ACC112 (cell line): Measurements from ENCODE around the gene FNBP1L.

Experiments used
- H2AFZ ChIP-seq: fragments of 200-600 bp; sonication (generic); one replicate; pipeline ENCODE4 v1.6.0; 2017; ENCODE audit warnings: antibody characterized with exemption, low read length; ENCODE audit not compliant: unreplicated experiment
- H3K27ac ChIP-seq: fragments of 200-600 bp; sonication (generic); 2 replicates; pipeline ENCODE4 v1.5.1; 2014; ENCODE audit warnings: low read depth, mild to moderate bottlenecking, antibody characterized with exemption, low read length, moderate library complexity
- H3K27me3 ChIP-seq: fragments of 200-600 bp; sonication (generic); 2 replicates; pipeline ENCODE4 v1.6.1; 2014; ENCODE audit warnings: mild to moderate bottlenecking, antibody characterized with exemption, low read length, moderate library complexity, mixed read lengths; ENCODE audit not compliant: insufficient read depth
- H3K36me3 ChIP-seq: fragments of 200-600 bp; sonication (generic); 2 replicates; pipeline ENCODE4 v1.6.1; 2016; ENCODE audit warnings: mild to moderate bottlenecking, antibody characterized with exemption, low read length, moderate library complexity, mixed read lengths; ENCODE audit not compliant: insufficient read depth
- H3K4me1 ChIP-seq: fragments of 200-600 bp; sonication (generic); one replicate; pipeline ENCODE4 v1.6.1; 2016; ENCODE audit warnings: low read length, mixed read lengths; ENCODE audit not compliant: insufficient read depth, unreplicated experiment, control insufficient read depth
- H3K4me3 ChIP-seq: fragments of 200-600 bp; sonication (generic); 2 replicates; pipeline ENCODE4 v1.5.1; 2014; ENCODE audit warnings: mild to moderate bottlenecking, low read depth, low read length
- H3K79me2 ChIP-seq: fragments of 200-600 bp; sonication (generic); one replicate; pipeline ENCODE4 v1.6.0; 2016; ENCODE audit warnings: low read length; ENCODE audit not compliant: control insufficient read depth, unreplicated experiment, insufficient read depth

FNBP1L gene

DNA sequence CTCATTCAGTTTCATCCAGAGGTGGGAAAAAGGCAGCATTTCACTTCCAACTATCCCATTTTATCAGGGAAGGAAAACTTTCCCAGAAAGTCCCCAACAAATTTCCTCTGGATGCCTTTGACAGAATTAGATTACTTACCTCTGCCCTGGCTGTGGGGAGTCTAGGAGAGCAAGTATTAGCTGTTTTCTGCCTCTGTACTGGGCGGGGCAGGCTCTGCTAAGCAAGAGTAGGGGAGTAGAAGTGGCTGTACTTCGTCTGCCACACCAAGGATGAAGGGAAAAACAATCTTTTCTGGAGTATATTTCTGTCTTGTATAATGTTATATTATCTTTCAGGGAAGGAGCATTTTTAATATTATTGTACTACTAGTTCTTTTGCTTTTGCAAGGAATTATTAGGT is 78.5 kb downstream of the FNBP1L start:
- Histone ChIP-seq H3K4me3 (no peak overlapping the region), H3K36me3 (peaks cover 9% of the 10 kb centered on the region), H3K4me1 (no peaks in the 10 kb centered on the region), H2AFZ (no peak overlapping the region), H3K27me3 (no peaks in the 10 kb centered on the region), H3K79me2 (peaks cover under 1% of the 10 kb centered on the region), H3K27ac (no peak overlapping the region)

DNA sequence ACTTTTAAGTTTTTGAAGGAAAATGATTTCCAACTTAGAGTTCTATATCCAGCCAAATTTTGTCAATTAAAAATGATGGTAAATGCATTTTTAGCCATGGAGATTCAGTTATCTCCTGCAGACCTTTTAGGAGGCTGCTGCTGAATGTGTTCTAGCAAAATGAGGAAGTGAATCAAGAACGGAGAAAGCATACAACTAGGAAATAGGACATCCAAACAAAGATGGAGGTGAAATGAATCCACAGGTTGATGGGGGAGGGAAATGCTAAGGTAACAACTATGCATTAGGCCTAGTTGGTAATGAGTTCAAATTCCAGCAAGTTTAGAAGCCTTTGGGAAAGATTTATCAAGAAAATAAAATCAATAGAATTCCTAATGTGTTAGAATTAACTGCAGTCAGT is 80.5 kb downstream of the FNBP1L start:
- no peak overlapping the region for H3K27ac ChIP-seq
- no peaks in the 10 kb centered on the region for H3K4me1 ChIP-seq
- no peak overlapping the region for H3K4me3 ChIP-seq
- no peaks in the 10 kb centered on the region for H3K27me3 ChIP-seq
- 0 out of 2 replicates have a peak, but pooled peaks cover 8% of the 10 kb centered on the region for H3K36me3 ChIP-seq
- H2AFZ ChIP-seq = no peak overlapping the region
- no peaks in the 10 kb centered on the region for H3K79me2 ChIP-seq

GRCh38 chr1:93531193-93531592 is 83.3 kb downstream of the FNBP1L start:
- Histone ChIP-seq H3K4me1 (no peaks in the 10 kb centered on the region), H3K27ac (no peak overlapping the region), H3K27me3 (no peaks in the 10 kb centered on the region), H3K4me3 (no peak overlapping the region), H3K79me2 (no peaks in the 10 kb centered on the region), H3K36me3 (0 out of 2 replicates have a peak, but pooled peaks cover 8% of the 10 kb centered on the region), H2AFZ (no peak overlapping the region)

DNA sequence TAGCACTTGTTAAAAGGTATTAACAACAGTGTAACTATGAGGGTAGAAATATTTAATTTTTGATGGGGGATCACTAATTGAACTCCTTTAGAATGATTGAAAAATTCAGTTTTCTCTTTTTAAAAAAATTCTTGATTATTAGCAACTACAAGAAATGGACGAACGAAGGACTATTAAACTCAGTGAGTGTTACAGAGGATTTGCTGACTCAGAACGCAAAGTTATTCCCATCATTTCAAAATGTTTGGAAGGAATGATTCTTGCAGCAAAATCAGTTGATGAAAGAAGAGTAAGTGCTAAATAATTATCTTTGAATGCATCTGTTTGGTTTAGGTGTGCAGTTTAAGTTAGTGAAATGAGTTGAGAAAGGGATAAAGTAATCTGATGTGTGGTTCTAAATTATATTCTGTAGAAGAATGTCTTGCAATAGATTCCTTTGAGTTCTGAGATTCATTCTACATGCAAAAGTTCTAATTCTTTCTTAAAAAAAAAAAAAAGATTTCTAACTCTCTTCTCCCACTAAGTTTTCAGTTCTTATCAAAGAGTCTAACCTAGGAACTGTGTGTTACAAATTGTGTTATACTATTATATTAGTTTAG is 85.0 kb downstream of the FNBP1L start:
- H3K4me3 ChIP-seq = no peak overlapping the region
- no peaks in the 10 kb centered on the region for H3K27me3 ChIP-seq
- no peaks in the 10 kb centered on the region for H3K79me2 ChIP-seq
- 0 out of 2 replicates have a peak, but pooled peaks cover 8% of the 10 kb centered on the region for H3K36me3 ChIP-seq
- no peak overlapping the region for H2AFZ ChIP-seq
- H3K27ac ChIP-seq = no peak overlapping the region
- H3K4me1 ChIP-seq = peaks cover 6% of the 10 kb centered on the region

GRCh38 chr1:93533677-93534076 is 85.8 kb downstream of the FNBP1L start:
- H3K4me3 ChIP-seq = no peak overlapping the region
- H3K27me3 ChIP-seq = no peaks in the 10 kb centered on the region
- no peak overlapping the region for H3K27ac ChIP-seq
- H3K79me2 ChIP-seq = no peaks in the 10 kb centered on the region
- H3K36me3 ChIP-seq = 0 out of 2 replicates have a peak, but pooled peaks cover 8% of the 10 kb centered on the region
- H2AFZ ChIP-seq = no peak overlapping the region
- peaks cover 6% of the 10 kb centered on the region for H3K4me1 ChIP-seq

DNA sequence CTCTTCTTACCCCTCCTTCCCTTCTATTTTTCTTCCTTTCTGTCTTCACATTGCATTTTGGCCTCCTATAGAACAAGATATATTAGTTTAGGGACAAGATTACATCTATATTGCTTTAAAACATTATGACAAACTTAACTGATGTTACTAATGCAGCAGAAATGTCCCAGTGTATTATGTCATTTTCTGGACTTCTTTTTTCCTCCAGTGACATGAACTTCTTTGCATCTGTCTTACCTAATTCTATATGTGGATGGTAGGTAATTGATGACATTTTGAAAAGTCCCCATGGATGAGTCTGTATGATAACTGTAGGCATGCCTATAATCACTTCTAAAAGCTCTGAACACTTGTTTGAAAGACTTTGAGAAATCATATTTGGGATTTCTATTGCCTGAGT is 89.5 kb downstream of the FNBP1L start:
- Histone ChIP-seq H3K27ac (no peak overlapping the region), H3K27me3 (no peaks in the 10 kb centered on the region), H2AFZ (no peak overlapping the region), H3K4me1 (peaks cover 6% of the 10 kb centered on the region), H3K36me3 (no peaks in the 10 kb centered on the region), H3K79me2 (no peaks in the 10 kb centered on the region), H3K4me3 (no peak overlapping the region)

DNA sequence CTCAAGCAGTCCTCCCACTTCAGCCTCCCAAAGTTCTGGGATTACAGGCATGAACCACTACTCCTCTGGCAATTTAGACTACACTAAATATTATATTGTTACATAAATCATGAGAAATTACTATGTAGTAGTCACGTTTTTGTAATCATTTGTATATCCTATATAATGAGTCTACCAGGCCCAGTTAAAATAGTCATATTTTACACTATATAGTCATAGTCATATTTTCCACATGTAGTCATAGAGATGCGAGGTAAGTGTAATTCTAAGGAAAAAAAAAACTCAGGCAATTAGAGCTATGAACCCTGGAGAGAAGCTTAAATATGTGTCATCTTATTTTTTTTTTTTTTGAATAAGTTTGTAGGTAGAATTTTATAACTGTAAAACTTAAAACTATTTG is 90.0 kb downstream of the FNBP1L start:
- H3K27me3 ChIP-seq = no peaks in the 10 kb centered on the region
- no peak overlapping the region for H3K4me3 ChIP-seq
- no peak overlapping the region for H3K27ac ChIP-seq
- H3K36me3 ChIP-seq = no peaks in the 10 kb centered on the region
- H3K4me1 ChIP-seq = peaks cover 6% of the 10 kb centered on the region
- no peaks in the 10 kb centered on the region for H3K79me2 ChIP-seq
- no peak overlapping the region for H2AFZ ChIP-seq

DNA sequence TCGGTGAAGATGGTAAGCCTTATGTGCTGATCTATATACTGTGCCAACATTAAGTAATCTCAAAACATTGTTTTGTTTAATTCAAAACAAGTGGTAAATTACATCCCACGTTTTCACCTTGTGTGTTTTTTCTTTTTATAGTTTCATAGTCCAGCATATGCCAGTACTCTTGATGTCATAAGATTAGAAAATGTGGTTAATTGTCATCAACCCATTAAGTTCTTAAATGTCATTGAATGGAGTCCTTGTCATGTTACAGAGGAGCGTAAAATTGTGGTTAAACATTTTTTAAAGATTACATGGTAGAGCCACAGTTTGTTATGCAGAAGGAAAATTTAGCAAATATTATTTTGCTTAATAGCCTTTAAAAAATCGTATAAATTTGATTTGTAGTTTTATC is 93.1 kb downstream of the FNBP1L start:
- Histone ChIP-seq H3K36me3 (no peaks in the 10 kb centered on the region; the same call in 1 of the 2 replicates), H2AFZ (no peak overlapping the region), H3K4me1 (peaks cover 6% of the 10 kb centered on the region), H3K27me3 (no peaks in the 10 kb centered on the region), H3K4me3 (no peak overlapping the region), H3K79me2 (no peaks in the 10 kb centered on the region), H3K27ac (no peak overlapping the region)

DNA sequence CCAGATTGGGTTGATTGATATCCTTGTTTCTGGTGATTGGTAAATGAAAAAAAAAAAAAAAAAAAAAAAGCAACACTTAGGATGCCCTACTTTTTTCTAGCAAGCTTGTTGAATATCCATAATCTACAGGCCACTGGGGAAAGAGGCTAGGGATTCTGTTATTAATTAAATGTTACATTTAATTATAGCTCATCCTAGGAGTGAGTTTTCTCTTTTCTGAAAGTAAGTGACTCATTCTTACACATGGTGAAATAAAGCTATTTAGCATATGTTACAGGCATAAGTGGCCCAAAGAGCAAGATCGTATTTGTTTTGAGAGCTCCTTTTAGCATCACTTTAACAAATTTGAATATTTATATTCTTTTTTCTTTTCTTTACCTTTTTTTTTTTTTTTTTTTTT is 94.5 kb downstream of the FNBP1L start:
- Histone ChIP-seq H3K79me2 (no peaks in the 10 kb centered on the region), H3K4me1 (peaks cover 2% of the 10 kb centered on the region), H3K4me3 (no peak overlapping the region), H3K27me3 (no peaks in the 10 kb centered on the region), H2AFZ (no peak overlapping the region), H3K36me3 (no peaks in the 10 kb centered on the region; the same call in 1 of the 2 replicates), H3K27ac (no peak overlapping the region)

DNA sequence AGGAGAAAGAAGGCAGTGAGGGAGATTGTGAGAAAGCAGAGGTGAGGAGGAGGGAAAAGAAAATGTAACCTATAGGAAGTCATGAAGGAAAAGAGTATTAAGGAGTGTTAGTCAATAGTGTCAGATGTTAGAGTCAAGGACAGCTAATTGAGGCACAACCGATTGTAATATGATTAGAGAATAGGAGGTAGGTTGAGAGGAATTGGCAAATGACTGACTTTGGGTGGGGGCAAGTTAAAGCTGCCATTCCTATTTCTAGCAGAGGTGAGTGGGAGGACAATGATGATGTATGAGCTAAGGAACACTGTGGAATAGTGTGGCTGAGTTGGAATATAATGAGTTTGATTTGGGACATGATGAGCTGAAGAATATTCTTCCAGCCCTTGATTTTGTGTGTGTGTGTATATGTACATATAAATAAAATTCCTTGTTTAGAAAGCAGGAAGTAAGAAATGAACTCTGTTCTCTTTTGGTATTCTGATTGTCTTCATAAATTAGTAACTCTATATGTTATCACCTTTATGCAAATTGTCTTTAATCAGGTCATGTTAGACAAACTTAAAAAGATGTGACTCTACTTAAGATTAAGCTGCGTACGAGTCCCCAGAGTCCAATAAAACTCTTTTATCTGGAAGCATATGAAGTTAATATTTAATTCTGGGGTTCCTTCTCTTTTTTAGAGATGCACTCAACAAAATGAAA is 98.4 kb downstream of the FNBP1L start:
- no peaks in the 10 kb centered on the region for H3K4me1 ChIP-seq
- H2AFZ ChIP-seq = no peak overlapping the region
- H3K27ac ChIP-seq = no peak overlapping the region
- no peaks in the 10 kb centered on the region for H3K27me3 ChIP-seq
- no peak overlapping the region for H3K4me3 ChIP-seq
- H3K79me2 ChIP-seq = no peaks in the 10 kb centered on the region
- H3K36me3 ChIP-seq = peaks cover 4% of the 10 kb centered on the region; the same call in 1 of the 2 replicates

- H3K36me3 ChIP-seq = peaks cover 4% of the 10 kb centered on the region; the same call in 1 of the 2 replicates
- no peaks in the 10 kb centered on the region for H3K27me3 ChIP-seq
- H3K4me1 ChIP-seq = peaks cover 27% of the 10 kb centered on the region
- H3K27ac ChIP-seq = no peak overlapping the region
- H2AFZ ChIP-seq = no peak overlapping the region
- H3K79me2 ChIP-seq = no peaks in the 10 kb centered on the region
- no peak overlapping the region for H3K4me3 ChIP-seq
Measured at GRCh38 chr1:93549131-93549530, 101.2 kb downstream of the FNBP1L start.
